HG03066 (cell line): Measurements from ENCODE around the gene CCM2L.

ENCODE experiments used
- ATAC-seq: cut with Tn5 transposase; IDR thresholded peaks from one replicate; pipeline ENCODE4 v1.9.1; 2021; ENCODE audit warnings: low read depth; ENCODE audit not compliant: unreplicated experiment

Gene CCM2L

DNA sequence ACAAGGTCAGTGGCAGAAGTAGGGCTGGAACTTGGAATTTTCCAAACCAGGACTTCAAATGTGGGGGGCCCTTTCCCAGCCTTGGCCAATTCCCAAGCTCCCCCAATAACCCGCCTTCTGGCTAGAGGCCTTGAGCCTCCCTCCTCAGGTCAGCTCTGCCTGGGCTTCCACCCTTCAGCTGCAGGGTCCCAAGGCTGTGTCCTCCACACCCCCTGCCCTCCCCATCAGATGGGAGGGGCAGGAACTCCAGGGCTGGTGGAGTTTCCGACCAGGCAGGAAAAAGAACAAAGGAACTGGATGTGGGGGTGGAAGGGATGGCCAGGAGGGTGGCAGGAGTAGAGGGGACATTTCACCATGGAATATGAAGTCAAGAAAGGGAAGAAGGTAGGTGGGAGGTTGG, at the start of gene CCM2L:
CCM2L (plus strand) TSS at position 338 of the 400 bp plus-strand sequence; CDS start at position 355, 17 bp downstream.
- ATAC-seq, result no peak

GRCh38 chr20:31962761-31963160, 47.5 kb upstream of the CCM2L start:
- no peak for ATAC-seq

DNA sequence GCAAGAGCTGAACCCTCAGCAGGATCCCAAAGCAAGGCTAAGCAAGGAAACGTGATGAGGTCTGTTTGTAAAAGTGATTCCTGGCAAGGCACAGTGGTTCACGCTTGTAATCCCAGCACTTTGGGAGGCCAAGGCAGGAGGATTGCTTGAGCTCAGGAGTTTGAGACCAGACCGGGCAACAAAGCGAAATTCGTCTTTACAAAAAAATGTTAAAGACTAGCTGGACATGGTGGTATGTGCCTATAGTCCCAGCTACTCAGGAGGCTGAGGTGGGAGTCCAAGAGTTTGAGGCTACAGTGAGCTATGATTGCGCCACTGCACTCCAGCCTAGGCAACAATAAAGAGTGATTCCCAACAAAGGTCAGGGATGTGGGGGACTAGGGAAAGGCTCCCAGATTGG, 46.3 kb upstream of the CCM2L start:
- no peak for ATAC-seq

DNA sequence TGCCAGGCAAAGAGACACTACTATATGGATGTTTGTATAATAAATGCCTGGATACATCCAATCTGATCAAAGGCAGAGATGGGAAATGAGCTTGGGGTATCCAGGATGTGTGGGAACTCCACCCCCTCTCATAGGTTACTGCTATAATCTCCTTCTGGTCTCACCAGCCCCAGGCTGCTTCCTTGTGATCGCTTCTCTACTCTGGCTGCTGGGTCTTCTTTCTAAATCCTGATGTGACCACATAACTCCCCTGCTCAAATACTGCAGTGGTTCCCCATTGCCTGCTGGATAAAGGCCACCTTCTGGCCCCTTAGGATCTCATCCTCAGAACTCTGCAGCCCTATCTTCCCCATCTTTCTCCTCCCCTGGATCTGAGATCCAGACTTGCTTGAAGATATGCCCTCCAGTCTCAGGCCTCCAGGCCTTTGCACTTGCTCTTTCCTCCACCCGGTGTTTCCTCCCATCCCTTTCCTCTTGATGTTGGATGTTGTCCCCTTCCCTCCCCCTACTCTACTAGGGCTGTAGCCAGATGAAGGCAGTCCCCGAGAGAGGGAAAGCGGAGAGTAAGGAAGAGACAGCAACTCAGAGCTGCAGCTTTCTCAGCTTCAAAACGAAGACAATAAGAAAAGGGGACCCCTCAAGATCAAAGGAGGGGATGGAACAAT, 43.1 kb upstream of the CCM2L start:
- ATAC-seq, result no peak

DNA sequence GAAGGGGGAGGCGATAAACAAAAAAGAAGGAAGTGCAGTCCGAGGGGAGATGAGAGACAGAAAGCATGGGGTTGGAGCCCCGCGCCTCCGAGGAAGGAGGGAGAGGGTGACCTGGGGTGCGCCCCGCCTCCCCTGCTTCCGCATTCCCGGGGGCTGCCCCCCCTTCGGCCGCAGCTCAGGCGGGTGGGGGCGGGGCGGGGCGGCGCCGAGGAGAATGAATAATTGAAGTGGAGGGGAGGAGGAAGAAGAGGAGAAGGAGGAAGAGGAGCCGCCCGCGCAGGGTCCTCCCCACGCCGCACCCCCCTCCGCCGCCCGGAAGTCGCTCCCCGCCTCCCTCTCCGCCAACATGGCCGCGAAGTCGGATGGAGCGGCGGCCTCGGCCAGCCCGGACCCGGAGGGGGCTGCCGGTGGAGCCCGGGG, 42.4 kb upstream of the CCM2L start, which contains the start of gene XKR7:
XKR7 (plus strand) TSS at position 322 of the 420 bp plus-strand sequence; CDS start at position 347, 25 bp downstream.
- no peak for ATAC-seq

GRCh38 chr20:31968291-31969126, 41.7 kb upstream of the CCM2L start:
- no peak for ATAC-seq

GRCh38 chr20:31969991-31970390, 40.2 kb upstream of the CCM2L start:
- no peak for ATAC-seq

DNA sequence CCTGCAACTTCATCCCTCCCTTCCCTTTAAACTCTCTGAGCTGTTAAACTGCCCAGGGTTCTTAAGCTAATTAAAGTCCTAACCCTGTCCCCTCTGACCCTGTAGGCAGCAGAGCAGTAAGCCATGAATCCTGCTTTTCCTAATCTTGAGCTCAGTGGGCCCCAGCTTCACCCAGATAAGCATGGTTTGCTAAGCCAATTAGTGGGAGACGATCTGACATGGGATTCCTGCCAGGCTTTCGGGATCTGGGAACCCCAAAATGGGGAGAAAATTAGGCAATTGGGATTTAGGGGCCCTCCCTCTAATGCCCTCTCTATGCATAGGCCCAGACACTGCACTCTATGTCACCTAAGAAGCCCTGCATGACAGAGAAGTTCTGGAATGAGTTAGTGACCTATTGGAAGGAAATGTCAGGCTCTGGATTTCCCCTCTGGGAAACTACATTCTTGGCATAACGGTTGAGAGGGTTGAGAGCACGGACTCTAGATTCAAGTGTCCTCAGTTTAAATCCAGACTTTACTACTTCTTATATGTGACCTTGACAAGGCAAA, 37.7 kb upstream of the CCM2L start:
- ATAC-seq, result no peak

DNA sequence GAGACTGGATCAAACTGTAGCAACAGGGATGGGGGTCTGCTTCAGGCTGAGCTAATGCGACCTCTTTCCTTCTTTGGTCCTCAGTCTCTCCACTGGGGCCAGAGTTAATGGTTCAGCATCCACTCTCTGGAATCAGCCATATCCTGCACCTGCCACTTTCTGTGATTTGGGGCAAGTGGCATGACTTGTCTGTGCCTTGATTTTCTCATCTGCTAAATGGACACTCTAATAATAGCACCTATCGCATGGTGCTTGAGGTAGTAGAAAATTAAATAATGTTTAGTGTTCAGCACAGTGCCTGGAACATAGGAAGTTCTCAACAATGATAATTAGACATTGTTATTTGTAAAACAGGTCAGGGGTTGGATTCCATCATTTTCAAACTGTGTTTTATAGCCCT, 35.9 kb upstream of the CCM2L start:
- no peak for ATAC-seq

DNA sequence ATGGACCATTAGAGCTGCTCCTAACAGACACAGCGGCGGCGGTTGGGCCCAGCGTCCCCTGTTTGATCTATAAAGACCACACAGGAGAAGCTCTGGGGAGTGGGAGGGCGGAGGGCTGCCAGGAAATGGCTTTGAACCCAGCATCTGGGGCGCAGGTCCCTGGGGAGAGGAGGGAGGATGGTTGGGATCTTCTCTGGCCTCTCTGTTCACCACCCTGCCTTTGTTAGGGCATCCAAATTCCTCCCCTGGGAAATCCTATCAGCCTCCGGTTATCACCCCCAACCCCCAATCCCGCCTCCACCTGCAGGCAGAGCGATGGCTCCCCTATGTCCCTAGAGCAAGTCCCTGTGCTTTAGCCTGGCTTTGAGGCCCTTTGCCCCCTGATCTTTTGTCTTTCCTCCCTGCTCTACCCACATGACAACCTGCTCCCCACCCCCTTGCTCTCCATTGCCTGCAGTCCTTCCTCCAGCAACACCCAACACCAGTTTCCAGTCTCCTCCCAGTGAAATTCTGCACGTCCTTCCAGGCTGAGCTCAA, 35.2 kb upstream of the CCM2L start:
- no peak for ATAC-seq

DNA sequence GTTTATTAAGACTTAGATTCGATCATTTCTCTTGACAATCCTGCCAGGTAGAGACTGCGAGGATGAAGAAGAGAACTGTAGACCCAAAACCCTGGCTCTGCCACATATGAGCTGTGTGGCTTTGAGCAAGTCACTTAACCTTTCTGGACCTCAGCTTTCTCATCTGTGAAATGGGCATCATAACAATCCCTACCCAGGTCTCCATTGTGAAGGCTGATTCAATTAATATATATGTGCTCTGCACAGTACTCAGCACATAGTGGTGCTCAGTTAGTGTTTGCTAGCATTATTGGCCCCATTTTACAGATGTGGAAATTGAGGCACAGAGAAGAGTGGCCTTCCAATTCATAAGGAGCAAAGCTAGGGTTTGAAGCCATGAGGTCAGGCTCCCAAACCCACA, 34.4 kb upstream of the CCM2L start:
- no peak for ATAC-seq

DNA sequence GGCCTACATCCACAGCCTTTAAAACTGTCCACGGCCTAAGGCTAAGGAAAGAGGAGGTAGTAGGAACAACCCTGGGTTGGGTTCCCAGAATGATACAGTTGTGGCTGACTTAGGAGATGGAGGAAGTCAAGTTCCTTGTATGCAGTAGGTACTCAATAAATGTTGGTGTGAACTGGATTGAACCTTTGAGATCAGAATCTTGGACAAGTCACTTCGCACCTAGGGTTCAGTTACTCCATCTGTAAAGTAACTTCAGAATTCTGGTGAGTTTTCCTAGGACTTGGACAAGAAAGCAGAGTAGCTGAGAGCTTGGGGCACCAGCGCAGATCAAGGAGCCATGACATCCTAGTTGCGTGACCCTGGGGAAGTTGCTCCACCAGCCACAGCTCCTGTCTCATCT, 33.2 kb upstream of the CCM2L start:
- ATAC-seq, result no peak

GRCh38 chr20:31979713-31980426, 30.4 kb upstream of the CCM2L start:
- ATAC-seq, result no peak

- no peak for ATAC-seq
Observed at GRCh38 chr20:31981784-31982183, 28.5 kb upstream of the CCM2L start.

DNA sequence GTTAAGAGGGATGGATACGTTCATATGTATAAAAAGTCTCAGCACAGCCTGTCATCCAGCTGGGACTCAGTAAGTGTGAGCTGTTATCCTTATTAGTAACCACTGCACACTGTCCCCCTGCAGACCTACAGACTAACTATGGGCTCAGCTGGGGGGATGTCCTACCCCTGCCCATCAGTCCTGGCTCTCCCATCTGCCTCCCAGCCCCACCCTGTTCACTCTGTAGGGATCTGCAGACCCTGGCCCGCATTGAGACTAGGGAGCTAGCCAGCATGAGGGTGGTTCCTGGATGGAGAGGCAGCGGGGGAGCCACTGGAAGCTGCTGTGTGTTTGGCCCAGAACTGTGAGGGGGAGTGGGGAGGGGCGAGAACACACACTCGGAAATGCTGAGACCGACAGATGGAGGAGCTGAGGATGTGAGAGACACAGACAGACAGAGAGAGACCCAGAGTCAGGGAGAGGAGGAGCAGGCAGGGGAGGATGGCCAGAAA, 25.2 kb upstream of the CCM2L start:
- ATAC-seq, result no peak

DNA sequence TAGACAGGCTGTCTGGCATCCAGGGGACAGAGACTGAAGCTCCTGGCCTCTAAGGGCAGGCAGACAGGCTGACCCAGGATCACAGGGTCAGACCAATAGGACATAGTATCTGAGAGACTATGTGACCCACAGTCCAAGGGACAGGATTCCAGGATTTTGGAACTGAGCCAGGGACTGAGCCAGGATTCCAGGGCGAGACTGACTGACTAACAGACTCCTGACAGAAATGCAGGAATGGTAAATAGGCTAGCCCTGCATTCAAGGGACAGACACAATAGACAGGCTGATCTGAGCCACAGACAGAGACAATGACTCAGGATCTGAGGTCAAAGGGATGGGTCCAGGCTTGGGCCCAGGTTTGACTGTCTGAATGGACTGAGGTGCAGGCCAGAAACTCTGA, 22.5 kb upstream of the CCM2L start:
- ATAC-seq, result no peak

GRCh38 chr20:31988430-31989015, 21.7 kb upstream of the CCM2L start:
- ATAC-seq, result no peak

- ATAC-seq, result no peak
Observed at GRCh38 chr20:31989030-31989645, 21.1 kb upstream of the CCM2L start.

DNA sequence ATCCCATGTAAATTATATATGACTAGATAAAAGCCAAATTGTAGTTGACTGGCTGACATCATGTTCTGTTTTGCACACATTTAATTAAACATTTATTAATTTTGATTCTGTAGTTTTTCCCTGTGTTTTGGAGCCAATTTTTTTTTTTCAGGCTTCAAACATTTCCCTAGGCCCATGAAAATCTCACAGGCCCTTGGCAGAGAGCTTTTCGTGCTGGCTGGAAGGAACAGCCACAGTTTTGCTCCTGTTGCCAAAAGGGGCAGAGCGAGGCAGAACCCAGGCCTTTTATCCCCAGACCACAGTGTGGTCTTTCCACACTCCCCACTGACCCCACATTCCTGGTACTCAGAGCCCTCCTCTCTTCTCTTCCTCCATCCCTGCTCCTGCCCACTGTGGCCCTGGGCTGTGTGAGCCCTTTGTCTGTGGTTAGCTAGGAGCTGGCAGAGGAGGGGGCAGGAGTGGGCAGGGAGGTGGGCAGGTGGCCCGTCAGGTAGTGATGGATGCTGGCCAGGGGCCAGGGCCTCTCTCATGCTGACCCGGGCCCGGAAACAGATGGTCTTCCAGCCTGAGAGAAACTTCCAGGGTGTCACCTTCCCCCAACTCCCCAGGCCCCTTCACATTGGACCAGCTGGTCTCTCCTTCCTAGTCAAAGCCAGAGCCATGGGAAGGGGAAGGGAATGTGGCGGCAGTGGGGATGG, 19.4 kb upstream of the CCM2L start:
- no peak for ATAC-seq
